Smooth muscle cell (in vitro differentiated cells): Measurements from ENCODE around the gene KIF4A. TPM values are rescaled to one million over a fixed set of nuclear protein-coding genes. Genes with fewer than 3 reads are reported as not detected.
"Not testable (repeated sequence)": the region's sequence is repeated elsewhere in the genome, so short reads cannot be mapped to it uniquely, and the experiment has no call there.

Experiments used
- DNase-seq: peaks from one replicate; lab custom pipeline; 2025; ENCODE audit not compliant: unreplicated experiment; lab: John Stamatoyannopoulos, UW
- H2AFZ ChIP-seq: fragments of 200-600 bp; sonication (generic); 2 replicates; pipeline ENCODE4 v1.6.0; 2016; ENCODE audit warnings: antibody characterized with exemption, low read depth, mild to moderate bottlenecking
- H3F3A ChIP-seq: fragments of 200-600 bp; sonication (generic); 2 replicates; pipeline ENCODE4 v1.6.0; 2017; ENCODE audit warnings: antibody characterized with exemption, low read depth
- H3K27ac ChIP-seq: fragments of 200-600 bp; sonication (generic); 2 replicates; pipeline ENCODE4 v1.5.1; 2016; ENCODE audit warnings: low read depth, mild to moderate bottlenecking
- H3K27me3 ChIP-seq: fragments of 200-600 bp; sonication (generic); 2 replicates; pipeline ENCODE4 v1.6.1; 2016; ENCODE audit warnings: low read depth, mild to moderate bottlenecking
- H3K36me3 ChIP-seq: fragments of 200-600 bp; sonication (generic); 2 replicates; pipeline ENCODE4 v1.5.1; 2016; ENCODE audit warnings: low read depth
- H3K4me1 ChIP-seq: fragments of 200-600 bp; sonication (generic); 2 replicates; pipeline ENCODE4 v1.5.1; 2016; ENCODE audit warnings: low read depth
- H3K4me2 ChIP-seq: fragments of 200-600 bp; sonication (generic); 2 replicates; pipeline ENCODE4 v1.6.0; 2016; ENCODE audit warnings: mild to moderate bottlenecking
- H3K4me3 ChIP-seq: fragments of 200-600 bp; sonication (generic); 2 replicates; pipeline ENCODE4 v1.5.1; 2016; ENCODE audit warnings: mild to moderate bottlenecking
- H3K79me2 ChIP-seq: fragments of 200-600 bp; sonication (generic); 2 replicates; pipeline ENCODE4 v1.6.0; 2016; ENCODE audit warnings: low read depth, mild to moderate bottlenecking
- H3K9ac ChIP-seq: fragments of 200-600 bp; sonication (generic); 2 replicates; pipeline ENCODE4 v1.6.0; 2016; ENCODE audit warnings: low read depth
- H3K9me3 ChIP-seq: fragments of 200-600 bp; sonication (generic); replicated peaks from 2 replicates; pipeline ENCODE4 v1.5.1; 2016; ENCODE audit warnings: low read depth
- H4K20me1 ChIP-seq: fragments of 200-600 bp; sonication (generic); 2 replicates; pipeline ENCODE4 v1.6.0; 2016; ENCODE audit warnings: low read depth
- CTCF ChIP-seq: fragments of 200-600 bp; sonication (generic); IDR thresholded peaks from 2 replicates; pipeline ENCODE4 v1.5.1; 2017; ENCODE audit warnings: borderline replicate concordance, mild to moderate bottlenecking, antibody characterized with exemption; ENCODE audit not compliant: insufficient read depth, poor library complexity, severe bottlenecking
- WGBS: methylation state at CpG from one replicate; pipeline ENCODE4 v1.1.7; 2016; ENCODE audit warnings: low lambda C conversion rate; 5-methylcytosine and 5-hydroxymethylcytosine counted together
- polyA plus RNA-seq: library from polyadenylated mRNA; unstranded; fragments of >200 nt; fragmentation: Nextera tagmentation; extraction: Ambion mirVana; gene quantifications from 2 replicates; pipeline ENCODE4 v1.2.1, GENCODE V29; 2016
- total RNA-seq: library from RNA; depleted of rRNA; stranded (reverse); fragments of >200 nt; gene quantifications from 2 replicates; pipeline ENCODE4 v1.2.3, GENCODE V29; 2014

KIF4A gene
- total and polyA plus RNA-seq, 2 experiments from 2014 or later = 1.8 to 5.9 TPM

- 95% methylated on average over 4 of the region's 4 CpGs for WGBS
- no peak for TF ChIP-seq CTCF
- H3F3A ChIP-seq = no peaks in the 10 kb centered on the region
- H3K4me3 ChIP-seq = no peak overlapping the region
- no peaks in the 10 kb centered on the region for H3K4me1 ChIP-seq
- H3K9ac ChIP-seq = no peak overlapping the region
- H3K27ac ChIP-seq = no peak overlapping the region
- H2AFZ ChIP-seq = no peak overlapping the region
- no peaks in the 10 kb centered on the region for H4K20me1 ChIP-seq
- no peak overlapping the region for H3K4me2 ChIP-seq
- DNase-seq = no peak
- no peaks in the 10 kb centered on the region for H3K36me3 ChIP-seq
- H3K27me3 ChIP-seq = no peaks in the 10 kb centered on the region
- no peaks in the 10 kb centered on the region for H3K9me3 ChIP-seq
- no peaks in the 10 kb centered on the region for H3K79me2 ChIP-seq
Observed at GRCh38 chrX:70322784-70323183, 32.9 kb downstream of the KIF4A start.

GRCh38 chrX:70323628-70324027 lies 33.7 kb downstream of the KIF4A start:
- H3K36me3 ChIP-seq, H3K9me3 ChIP-seq, H2AFZ ChIP-seq, H4K20me1 ChIP-seq, DNase-seq, H3K27ac ChIP-seq, H3K4me3 ChIP-seq, H3K4me2 ChIP-seq, H3K4me1 ChIP-seq, H3F3A ChIP-seq, H3K27me3 ChIP-seq, H3K9ac ChIP-seq, H3K79me2 ChIP-seq: not testable (repeated sequence)
- WGBS = 80% methylated on average over 6 of the region's 6 CpGs

- Histone ChIP-seq H3K27ac (no peak overlapping the region), H3K4me2 (no peak overlapping the region), H3K4me1 (no peaks in the 10 kb centered on the region), H2AFZ (no peak overlapping the region), H3K27me3 (no peaks in the 10 kb centered on the region), H3K9me3 (no peaks in the 10 kb centered on the region), H3K4me3 (no peak overlapping the region), H3K79me2 (no peaks in the 10 kb centered on the region), H4K20me1 (no peaks in the 10 kb centered on the region), H3F3A (no peaks in the 10 kb centered on the region), H3K9ac (no peak overlapping the region), H3K36me3 (no peaks in the 10 kb centered on the region)
- no peak for TF ChIP-seq CTCF
- no peak for DNase-seq
- 92% methylated on average over 2 of the region's 2 CpGs for WGBS
Observed at GRCh38 chrX:70324326-70324725, 34.4 kb downstream of the KIF4A start.

GRCh38 chrX:70331161-70331560 lies 41.3 kb downstream of the KIF4A start:
- Histone ChIP-seq H3K4me1 (no peaks in the 10 kb centered on the region), H3K4me3 (no peak overlapping the region), H3K4me2 (no peak overlapping the region), H3K9me3 (no peaks in the 10 kb centered on the region), H2AFZ (no peak overlapping the region), H4K20me1 (no peaks in the 10 kb centered on the region), H3K79me2 (no peaks in the 10 kb centered on the region), H3K9ac (no peak overlapping the region), H3K27me3 (no peaks in the 10 kb centered on the region), H3K36me3 (no peaks in the 10 kb centered on the region), H3F3A (no peaks in the 10 kb centered on the region), H3K27ac (no peak overlapping the region)
- DNase-seq = no peak
- WGBS = 70% methylated on average over 1 of the region's 1 CpG
- no peak for TF ChIP-seq CTCF
